Fibroblast of lung (primary cell): ENCODE measurements around the gene PRKCH. TPM values are rescaled to one million over a fixed set of nuclear protein-coding genes. Genes with fewer than 3 reads are reported as not detected.
A peak's percentile ranks its signal among the peaks of the same experiment; 100 is the strongest.

Experiments
- DNase-seq, 2 donors: peaks; one replicate each; pipeline versions ENCODE4 v3.0.0 to v3.0.0-alpha.2; 2010; ENCODE audit warnings: low read depth in 2 of 2
- H2AFZ ChIP-seq: 2 replicates; pipeline ENCODE4 v1.5.1; 2012; ENCODE audit warnings: low read length, control low read depth, inconsistent platforms
- H3K27ac ChIP-seq: 2 replicates; pipeline ENCODE4 v1.5.1; 2011; ENCODE audit warnings: low read length, control low read depth; ENCODE audit not compliant: insufficient read depth
- H3K27me3 ChIP-seq: 2 replicates; pipeline ENCODE4 v1.5.1; 2011; ENCODE audit warnings: mild to moderate bottlenecking, low read length; ENCODE audit not compliant: control insufficient read depth, insufficient read depth
- H3K36me3 ChIP-seq: 2 replicates; pipeline ENCODE4 v1.5.1; 2011; ENCODE audit warnings: low read length; ENCODE audit not compliant: control insufficient read depth, insufficient read depth
- H3K4me1 ChIP-seq: 2 replicates; pipeline ENCODE4 v1.5.1; 2011; ENCODE audit warnings: low read length; ENCODE audit not compliant: control insufficient read depth, insufficient read depth; ENCODE audit errors: extremely low read depth
- H3K4me2 ChIP-seq: 2 replicates; pipeline ENCODE4 v1.5.1; 2011; ENCODE audit warnings: low read length, control low read depth; ENCODE audit not compliant: insufficient read depth; ENCODE audit errors: extremely low read depth
- H3K4me3 ChIP-seq, 4 experiments: fragments of 200-600 bp in 1 of 4; sonication (generic) in 1 of 4; replicated peaks in 1 of 4; 2 replicates each; pipeline ENCODE4 v1.5.1; 2011 to 2016; ENCODE audit warnings: low read length in 4 of 4, low read depth in 3 of 4, mild to moderate bottlenecking in 3 of 4, control low read depth in 2 of 4, inconsistent platforms in 1 of 4, mixed read lengths in 1 of 4; ENCODE audit not compliant: insufficient read depth in 1 of 4; ENCODE audit errors: control extremely low read depth in 1 of 4
- H3K79me2 ChIP-seq: 2 replicates; pipeline ENCODE4 v1.5.1; 2012; ENCODE audit warnings: mild to moderate bottlenecking, low read length, inconsistent platforms; ENCODE audit not compliant: control insufficient read depth, insufficient read depth
- H3K9ac ChIP-seq: 2 replicates; pipeline ENCODE4 v1.5.1; 2011; ENCODE audit warnings: mild to moderate bottlenecking, low read length, control low read depth; ENCODE audit not compliant: insufficient read depth
- H3K9me3 ChIP-seq: 2 replicates; pipeline ENCODE4 v1.5.1; 2012; ENCODE audit warnings: low read depth, low read length; ENCODE audit not compliant: control insufficient read depth, insufficient read depth
- H4K20me1 ChIP-seq: 2 replicates; pipeline ENCODE4 v1.5.1; 2011; ENCODE audit warnings: low read length; ENCODE audit not compliant: control insufficient read depth, insufficient read depth; ENCODE audit errors: extremely low read depth
- CTCF ChIP-seq, 2 donors: IDR thresholded peaks in 1 of 2; conservative IDR thresholded peaks in 1 of 2; 1 replicate in 1 of 2; 2 replicates in 1 of 2; pipeline ENCODE4 v1.5.1; 2011 to 2012; ENCODE audit warnings: low read length in 2 of 2, control low read depth in 1 of 2, inconsistent platforms in 1 of 2, low read depth in 1 of 2, mild to moderate bottlenecking in 1 of 2
- EZH2 ChIP-seq: IDR thresholded peaks from 2 replicates; pipeline ENCODE4 v1.5.1; 2012; ENCODE audit warnings: low read length, control low read depth, mild to moderate bottlenecking; ENCODE audit errors: missing control alignments
- polyA plus RNA-seq, 2 donors: library from polyadenylated mRNA; depleted of rRNA in 1 of 2; stranded (reverse) in 1 of 2; unstranded in 1 of 2; fragments of >200 nt; gene quantifications; 2 replicates each; pipeline ENCODE4 v1.2.1, GENCODE V29; 2011 to 2012; ENCODE audit warnings: missing spikeins in 1 of 2
- total RNA-seq: library from RNA; depleted of rRNA; stranded (reverse); fragments of >200 nt; gene quantifications from 2 replicates; pipeline ENCODE4 v1.2.1, GENCODE V29; 2014

PRKCH gene
- total and polyA plus RNA-seq, 2 donors (not counting 1 experiment from before 2014, with no cell fraction given), result 2.9 to 5.4 TPM

DNA sequence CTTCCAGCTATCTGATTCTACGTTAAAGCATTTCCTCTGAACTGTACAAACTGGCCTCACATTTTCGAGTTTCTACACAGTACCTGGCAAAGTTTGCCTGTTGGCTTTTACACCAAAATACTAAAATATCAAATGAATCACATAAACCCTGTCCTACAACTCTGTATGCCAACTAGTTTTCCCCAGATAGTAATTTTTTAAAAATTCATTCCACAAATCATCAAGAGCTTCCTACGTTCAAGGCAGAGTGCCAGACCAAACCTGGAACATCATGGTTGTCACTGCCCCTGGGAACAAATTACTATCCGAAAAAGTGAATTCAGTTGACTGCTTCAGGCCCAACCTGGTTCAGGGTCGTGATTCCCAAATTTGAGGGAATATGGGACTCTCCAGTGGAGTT lies 42.3 kb upstream of the PRKCH start:
- H3K4me3 ChIP-seq, result no peak overlapping the region
- TF ChIP-seq EZH2 (no peak), CTCF (conservative IDR thresholded peaks at IDR 0.05 in 1 of 2, IDR thresholded peaks at IDR 0.05 in 1 of 2; ENCODE audit: low read depth in 1 of 2, low read length in 2 of 2) (no peak)
- H3K9ac ChIP-seq, result no peak overlapping the region
- no peak overlapping the region for H3K27ac ChIP-seq
- no peaks in the 10 kb centered on the region for H4K20me1 ChIP-seq
- no peaks in the 10 kb centered on the region for H3K36me3 ChIP-seq
- no peak for DNase-seq
- peaks cover 26% of the 10 kb centered on the region for H3K27me3 ChIP-seq
- no peaks in the 10 kb centered on the region for H3K4me1 ChIP-seq
- no peaks in the 10 kb centered on the region for H3K9me3 ChIP-seq
- H3K79me2 ChIP-seq, result no peaks in the 10 kb centered on the region
- no peak overlapping the region for H2AFZ ChIP-seq
- no peak overlapping the region for H3K4me2 ChIP-seq

- Histone ChIP-seq H3K36me3 (no peaks in the 10 kb centered on the region), H3K9me3 (no peaks in the 10 kb centered on the region), H3K9ac (no peak overlapping the region), H3K4me1 (no peaks in the 10 kb centered on the region), H3K27ac (no peak overlapping the region), H2AFZ (peak overlapping the region; percentile 48), H3K79me2 (no peaks in the 10 kb centered on the region), H4K20me1 (no peaks in the 10 kb centered on the region), H3K4me2 (peak overlapping the region; percentile 78), H3K4me3 (peak overlapping the region in 3 of 4 experiments; percentile 23 to 47 (median 29)), H3K27me3 (peaks cover 29% of the 10 kb centered on the region)
- DNase-seq, result no peak
- TF ChIP-seq CTCF (conservative IDR thresholded peaks at IDR 0.05 in 1 of 2, IDR thresholded peaks at IDR 0.05 in 1 of 2; ENCODE audit: low read depth in 1 of 2, low read length in 2 of 2) (no peak), EZH2 (peak; percentile 56)
Measured at GRCh38 chr14:61280092-61280525, 41.3 kb upstream of the PRKCH start.

- no peaks in the 10 kb centered on the region for H3K79me2 ChIP-seq
- peaks cover 29% of the 10 kb centered on the region for H3K27me3 ChIP-seq
- H3K4me1 ChIP-seq, result no peaks in the 10 kb centered on the region
- H3K27ac ChIP-seq, result no peak overlapping the region
- peak overlapping the region; percentile 48 for H2AFZ ChIP-seq
- H3K4me3 ChIP-seq, result peak overlapping the region; percentile 4 to 47 (median 26)
- H4K20me1 ChIP-seq, result no peaks in the 10 kb centered on the region
- TF ChIP-seq EZH2, result peak; percentile 53
- peak; percentile 15 to 16 for TF ChIP-seq CTCF (conservative IDR thresholded peaks at IDR 0.05 in 1 of 2, IDR thresholded peaks at IDR 0.05 in 1 of 2; ENCODE audit: low read depth in 1 of 2, low read length in 2 of 2)
- peak overlapping the region; percentile 78 for H3K4me2 ChIP-seq
- H3K36me3 ChIP-seq, result no peaks in the 10 kb centered on the region
- no peak overlapping the region for H3K9ac ChIP-seq
- DNase-seq, result peak; percentile 54 to 59
- H3K9me3 ChIP-seq, result no peaks in the 10 kb centered on the region
Measured at GRCh38 chr14:61280526-61281185, 40.7 kb upstream of the PRKCH start.
